Upper lobe of left lung (tissue), 6 donors: Measurements from ENCODE around the gene FN3K. TPM values are rescaled to one million over a fixed set of nuclear protein-coding genes. Genes with fewer than 3 reads are reported as not detected.

Experiments used
- ATAC-seq, 2 donors: fragments of 200-7000 bp; cut with Tn5 transposase; one replicate each; pipeline ENCODE4 v1.9.1; 2022; ENCODE audit warnings: mild to moderate bottlenecking in 2 of 2, moderate library complexity in 2 of 2; ENCODE audit not compliant: low FRiP score in 2 of 2
- DNase-seq, 2 donors: peaks; one replicate each; pipeline ENCODE4 v3.0.0-alpha.2; 2019 to 2020
- H3K27ac ChIP-seq, 4 donors: fragments of 200-600 bp; sonication (generic); one replicate each; pipeline ENCODE4 v1.5.1; 2016 to 2019
- H3K27me3 ChIP-seq, 4 donors: fragments of 200-600 bp; sonication (generic); one replicate each; pipeline ENCODE4 v1.5.1; 2017 to 2019
- H3K36me3 ChIP-seq, 4 donors: fragments of 200-600 bp; sonication (generic); one replicate each; pipeline ENCODE4 v1.5.1; 2016 to 2019
- H3K4me1 ChIP-seq, 4 donors: fragments of 200-600 bp; sonication (generic); one replicate each; pipeline ENCODE4 v1.5.1; 2018 to 2019
- H3K4me3 ChIP-seq, 4 donors: fragments of 200-600 bp; sonication (generic); one replicate each; pipeline ENCODE4 v1.5.1; 2017 to 2019; ENCODE audit warnings: mild to moderate bottlenecking in 2 of 4, moderate library complexity in 1 of 4
- H3K9me3 ChIP-seq, 4 donors: fragments of 200-600 bp; sonication (generic); one replicate each; pipeline ENCODE4 v1.5.1; 2018 to 2019
- EP300 ChIP-seq, 4 donors: sonication (generic); formaldehyde crosslinking; IDR thresholded peaks; one replicate each; pipeline ENCODE4 v1.5.1; 2017; ENCODE audit warnings: antibody characterized with exemption in 4 of 4, control low read depth in 2 of 4
- POLR2A ChIP-seq, 4 donors: fragments of 450-650 bp; IDR thresholded peaks; one replicate each; pipeline ENCODE4 v1.5.1; 2016 to 2017; ENCODE audit warnings: antibody characterized with exemption in 4 of 4, mild to moderate bottlenecking in 2 of 4
- POLR2AphosphoS5 ChIP-seq, 2 donors: sonication (generic); formaldehyde crosslinking; IDR thresholded peaks; one replicate each; pipeline ENCODE4 v1.5.1; 2017; ENCODE audit warnings: antibody characterized with exemption in 2 of 2
- WGBS, 2 donors: methylation state at CpG; one replicate each; pipeline ENCODE4 v1.1.5; 2017 to 2018; 5-methylcytosine and 5-hydroxymethylcytosine counted together
- total RNA-seq, 6 donors: library from RNA; depleted of rRNA in 4 of 6; stranded (reverse); fragments of >200 nt in 4 of 6; gene quantifications; one replicate each; pipeline versions ENCODE4 v1.1.0 to v1.2.1, GENCODE V29; 2016 to 2021
- TF ChIP-seq, protein P1 (sequence below), 6 experiments: fragments of 450-650 bp in 4 of 6; fragments of 200-600 bp in 2 of 6; sonication (generic) in 2 of 6; IDR thresholded peaks; one replicate each; pipeline ENCODE4 v1.5.1; 2016 to 2019; ENCODE audit warnings: antibody characterized with exemption in 6 of 6
- donor health status: DM: no; HTN: no; CAD: no; lungs with moderate emphysema.
- donor health status: DM: no; HTN: yes; CAD: no; lungs with severe emphysema.

The FN3K gene
- total RNA-seq, 6 donors from 2014 or later = 10.8 to 63.9 (median 30.7) TPM

- TF ChIP-seq, protein P1, sequence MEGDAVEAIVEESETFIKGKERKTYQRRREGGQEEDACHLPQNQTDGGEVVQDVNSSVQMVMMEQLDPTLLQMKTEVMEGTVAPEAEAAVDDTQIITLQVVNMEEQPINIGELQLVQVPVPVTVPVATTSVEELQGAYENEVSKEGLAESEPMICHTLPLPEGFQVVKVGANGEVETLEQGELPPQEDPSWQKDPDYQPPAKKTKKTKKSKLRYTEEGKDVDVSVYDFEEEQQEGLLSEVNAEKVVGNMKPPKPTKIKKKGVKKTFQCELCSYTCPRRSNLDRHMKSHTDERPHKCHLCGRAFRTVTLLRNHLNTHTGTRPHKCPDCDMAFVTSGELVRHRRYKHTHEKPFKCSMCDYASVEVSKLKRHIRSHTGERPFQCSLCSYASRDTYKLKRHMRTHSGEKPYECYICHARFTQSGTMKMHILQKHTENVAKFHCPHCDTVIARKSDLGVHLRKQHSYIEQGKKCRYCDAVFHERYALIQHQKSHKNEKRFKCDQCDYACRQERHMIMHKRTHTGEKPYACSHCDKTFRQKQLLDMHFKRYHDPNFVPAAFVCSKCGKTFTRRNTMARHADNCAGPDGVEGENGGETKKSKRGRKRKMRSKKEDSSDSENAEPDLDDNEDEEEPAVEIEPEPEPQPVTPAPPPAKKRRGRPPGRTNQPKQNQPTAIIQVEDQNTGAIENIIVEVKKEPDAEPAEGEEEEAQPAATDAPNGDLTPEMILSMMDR (IDR thresholded peaks at IDR 0.05) = peak in 1 of 6 experiments; percentile 2
- TF ChIP-seq POLR2AphosphoS5 (IDR thresholded peaks at IDR 0.05) (no peak), EP300 (IDR thresholded peaks at IDR 0.05) (no peak)
- H3K9me3 ChIP-seq = no peaks in the 10 kb centered on the region
- 5 to 6% methylated on average over 15 to 24 of the region's 72 CpGs for WGBS, 2 donors
- no peaks in the 10 kb centered on the region for H3K36me3 ChIP-seq
- peak overlapping the region; percentile 72 to 91 (median 81) for H3K27ac ChIP-seq
- no peaks in the 10 kb centered on the region for H3K27me3 ChIP-seq
- ATAC-seq = peak in 1 of 2 donors; percentile 57
- peaks cover 10 to 21% (median 12%) of the 10 kb centered on the region in 4 donors for H3K4me1 ChIP-seq
- peak overlapping the region; percentile 74 to 100 (median 88) for H3K4me3 ChIP-seq
- DNase-seq = peak in 1 of 2 donors; percentile 80
Measured at GRCh38 chr17:82752371-82753200, 17.2 kb downstream of the FN3K start.

GRCh38 chr17:82753201-82753464, 17.7 kb downstream of the FN3K start:
- Histone ChIP-seq H3K4me3 (peak overlapping the region in 3 of 4 donors; percentile 78 to 100 (median 99)), H3K36me3 (no peaks in the 10 kb centered on the region), H3K4me1 (peaks cover 10 to 21% (median 12%) of the 10 kb centered on the region in 4 donors), H3K9me3 (no peaks in the 10 kb centered on the region), H3K27ac (no peak overlapping the region), H3K27me3 (no peaks in the 10 kb centered on the region)
- DNase-seq = no peak
- 49 to 55% methylated on average over 8 of the region's 8 CpGs for WGBS, 2 donors
- no peak for ATAC-seq
- TF ChIP-seq POLR2A (IDR thresholded peaks at IDR 0.05) (no peak), EP300 (IDR thresholded peaks at IDR 0.05) (no peak), POLR2AphosphoS5 (IDR thresholded peaks at IDR 0.05) (no peak)
- TF ChIP-seq, protein P1 (IDR thresholded peaks at IDR 0.05) = no peak

DNA sequence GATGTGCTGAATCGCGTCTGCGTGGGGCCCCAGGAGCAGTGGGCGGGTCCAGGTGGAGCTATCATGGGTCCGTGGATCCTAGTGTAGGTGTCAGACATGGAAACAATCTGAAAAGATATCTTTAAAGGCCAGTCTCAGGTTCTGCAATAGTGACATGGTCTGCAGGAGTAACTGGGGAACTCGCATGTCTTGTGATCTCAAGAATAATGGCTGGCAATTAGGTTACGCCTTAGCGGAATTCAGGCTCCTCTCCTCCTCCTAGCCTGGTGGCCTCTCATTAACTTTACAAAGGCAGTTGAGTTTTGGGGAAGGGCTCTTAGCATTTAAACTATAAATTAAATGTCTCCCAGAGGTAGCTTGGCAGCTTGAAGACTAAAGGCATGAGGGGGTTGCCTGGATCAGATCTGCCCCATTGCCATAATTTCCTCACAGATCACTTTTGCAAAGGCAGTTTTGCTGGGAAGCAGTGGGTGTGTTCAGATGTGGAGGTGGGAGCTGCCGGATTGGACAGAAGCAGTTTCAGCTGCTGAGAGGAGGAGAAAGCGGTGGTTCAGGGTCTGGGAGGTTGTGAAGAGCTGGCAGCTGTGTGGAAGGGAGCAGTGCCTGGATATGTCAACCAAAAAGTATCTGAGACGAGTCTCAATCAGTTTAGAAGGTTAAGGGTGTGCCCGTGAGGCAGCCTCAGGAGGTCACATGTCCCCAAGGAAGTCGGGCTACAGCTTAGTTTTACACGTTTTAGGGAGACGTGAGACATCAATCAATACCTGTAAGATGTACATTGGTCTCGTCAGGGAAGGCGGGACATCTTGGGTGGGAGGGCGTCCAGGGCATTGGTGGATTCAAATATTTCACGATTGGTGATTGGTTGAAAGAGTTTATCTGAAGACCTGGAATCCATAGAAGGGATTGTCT, 19.1 kb downstream of the FN3K start:
- Histone ChIP-seq H3K4me1 (peaks cover 10 to 21% (median 12%) of the 10 kb centered on the region in 4 donors), H3K36me3 (no peaks in the 10 kb centered on the region), H3K4me3 (no peak overlapping the region), H3K27ac (no peak overlapping the region), H3K27me3 (no peaks in the 10 kb centered on the region), H3K9me3 (no peaks in the 10 kb centered on the region)
- TF ChIP-seq EP300 (IDR thresholded peaks at IDR 0.05) (no peak), POLR2A (IDR thresholded peaks at IDR 0.05) (no peak), POLR2AphosphoS5 (IDR thresholded peaks at IDR 0.05) (no peak)
- TF ChIP-seq, protein P1 (IDR thresholded peaks at IDR 0.05) = no peak
- 89 to 91% methylated on average over 19 of the region's 19 CpGs for WGBS, 2 donors
- ATAC-seq (no peak), DNase-seq (no peak)

- TF ChIP-seq EP300 (IDR thresholded peaks at IDR 0.05) (no peak), POLR2A (IDR thresholded peaks at IDR 0.05) (no peak), POLR2AphosphoS5 (IDR thresholded peaks at IDR 0.05) (no peak)
- TF ChIP-seq, protein P1 (IDR thresholded peaks at IDR 0.05) = no peak
- no peak overlapping the region for H3K27ac ChIP-seq
- no peak for ATAC-seq
- H3K36me3 ChIP-seq = peaks cover 0 to 2% (median 0%) of the 10 kb centered on the region in 4 donors
- no peaks in the 10 kb centered on the region for H3K9me3 ChIP-seq
- 91 to 95% methylated on average over 7 of the region's 7 CpGs for WGBS, 2 donors
- H3K27me3 ChIP-seq = no peaks in the 10 kb centered on the region
- no peak overlapping the region for H3K4me3 ChIP-seq
- no peak for DNase-seq
- peaks cover 10 to 19% (median 12%) of the 10 kb centered on the region in 4 donors for H3K4me1 ChIP-seq
Measured at GRCh38 chr17:82756166-82756565, 20.8 kb downstream of the FN3K start.
